ENCODE data around the gene PALD1. TPM values are rescaled to one million over a fixed set of nuclear protein-coding genes. Genes with fewer than 3 reads are reported as not detected.

PALD1 gene
- total and polyA plus RNA-seq, 2 experiments from 2014 or later: 11.9 to 58.2 TPM

GRCh38 chr10:70561558-70561957, 83.0 kb downstream of the PALD1 start:
- no peaks in the 10 kb centered on the region for H4K20me1 ChIP-seq (replicated peaks; ENCODE audit: insufficient read depth)
- no peak overlapping the region; the same call in 1 of the 2 replicates for H3K27ac Mint-ChIP-seq

More at GRCh38 chr10:70561558-70561957, 83.0 kb downstream of the PALD1 start:
- Histone ChIP-seq H3K27me3 (ENCODE audit: insufficient read depth) (no peaks in the 10 kb centered on the region), H3K4me3 (no peak overlapping the region), H3K9me2 (ENCODE audit: insufficient read depth) (no peaks in the 10 kb centered on the region), H3K36me3 (ENCODE audit: insufficient read depth) (no peaks in the 10 kb centered on the region), H3K4me1 (ENCODE audit: insufficient read depth) (peaks cover 8% of the 10 kb centered on the region; the same call in 1 of the 2 replicates), H3K4me2 (no peak overlapping the region), H2AFZ (no peak overlapping the region), H3K79me2 (replicated peaks; ENCODE audit: insufficient read depth) (no peaks in the 10 kb centered on the region), H3F3A (replicated peaks; ENCODE audit: low read depth) (no peaks in the 10 kb centered on the region), H3K27ac (ENCODE audit: low read depth) (no peak overlapping the region)
- TF ChIP-seq ZNF462 (CRISPR knock-in tag; IDR thresholded peaks at IDR 0.05): no peak
- TF ChIP-seq POLR2AphosphoS5 (IDR thresholded peaks at IDR 0.05; ENCODE audit: low read depth): no peak
- no peak for TF ChIP-seq EZH2 (IDR thresholded peaks at IDR 0.05; ENCODE audit: low read depth, unreplicated experiment)
- no peak for TF ChIP-seq NANOG (IDR thresholded peaks at IDR 0.05; ENCODE audit: borderline replicate concordance)
- TF ChIP-seq EZH2phosphoT487 (IDR thresholded peaks at IDR 0.05; ENCODE audit: unreplicated experiment): no peak
- no peak for TF ChIP-seq CTCF (conservative IDR thresholded peaks at IDR 0.05; ENCODE audit: low read depth in 2 of 2)
- no peak for TF ChIP-seq CREB1 (CRISPR knock-in tag; IDR thresholded peaks at IDR 0.05; ENCODE audit: low read depth)
- TF ChIP-seq REST (IDR thresholded peaks at IDR 0.05; ENCODE audit: unreplicated experiment): no peak
- no peak for TF ChIP-seq JUNB (IDR thresholded peaks at IDR 0.05; ENCODE audit: unreplicated experiment)
- TF ChIP-seq ETS1 (IDR thresholded peaks at IDR 0.05): no peak
- TF ChIP-seq ZNF114 (CRISPR knock-in tag; IDR thresholded peaks at IDR 0.05): no peak
- TF ChIP-seq STAT1 (IDR thresholded peaks at IDR 0.05; ENCODE audit: unreplicated experiment): no peak
- no peak for TF ChIP-seq ZNF331 (CRISPR knock-in tag; IDR thresholded peaks at IDR 0.05; ENCODE audit: low read depth)
- Mint-ChIP-seq H3K9me3 (no peaks in the 10 kb centered on the region), H3K36me3 (ENCODE audit: low read depth) (peaks cover under 1% of the 10 kb centered on the region; the same call in 2 of the 3 replicates), H3K4me3 (no peak overlapping the region), H3K4me1 (peaks cover 25% of the 10 kb centered on the region), H3K27me3 (ENCODE audit: insufficient read depth, low read depth, poor library complexity) (peaks cover 10% of the 10 kb centered on the region)
- ATAC-seq (no peak), DNase-seq (ENCODE audit: low spot score) (no peak)
